B cell (primary cell): ENCODE measurements around the gene GPC5. TPM values are rescaled to one million over a fixed set of nuclear protein-coding genes. Genes with fewer than 3 reads are reported as not detected.
A peak's percentile ranks its signal among the peaks of the same experiment; 100 is the strongest.

Source experiments
- ATAC-seq: fragments of 200-7000 bp; cut with Tn5 transposase; one replicate; pipeline ENCODE4 v1.10.0; 2021; ENCODE audit warnings: low read depth, mild to moderate bottlenecking, moderate number of reproducible peaks, moderate library complexity
- CTCF ChIA-PET: fragments of 350-600 bp; sonication (Branson Sonifier 250); formaldehyde crosslinking; loops from one replicate; lab custom pipeline; 2021; ENCODE audit warnings: antibody characterized with exemption, inconsistent platforms; lab: Charles Lee
- POLR2A ChIA-PET: fragments of 350-600 bp; sonication (Branson Sonifier 250); formaldehyde crosslinking; loops from one replicate; lab custom pipeline; 2021; ENCODE audit warnings: antibody characterized with exemption; lab: Charles Lee
- DNase-seq: peaks from one replicate; pipeline ENCODE4 v3.0.0; 2013
- H2AFZ ChIP-seq: 2 replicates; pipeline ENCODE4 v1.6.1; 2012; ENCODE audit warnings: mild to moderate bottlenecking, low read depth, low read length; ENCODE audit not compliant: insufficient read depth, poor library complexity, severe bottlenecking
- H3K27ac ChIP-seq, 2 donors: 1 replicate in 1 of 2; 2 replicates in 1 of 2; pipeline ENCODE4 v1.5.1; 2012 to 2013; ENCODE audit warnings: low read length in 2 of 2, mild to moderate bottlenecking in 2 of 2, moderate library complexity in 1 of 2
- H3K27me3 ChIP-seq, 4 experiments: fragments of 200-600 bp in 1 of 4; sonication (generic) in 1 of 4; replicated peaks in 1 of 4; 1 replicate in 2 of 4; 2 replicates in 2 of 4; pipeline versions ENCODE4 v1.6.1 to v1.7.0; 2013 to 2016; ENCODE audit warnings: low read length in 3 of 4, mild to moderate bottlenecking in 2 of 4, mixed read lengths in 1 of 4, moderate library complexity in 1 of 4; ENCODE audit not compliant: insufficient read depth in 4 of 4, control insufficient read depth in 3 of 4; ENCODE audit errors: control extremely low read depth in 1 of 4
- H3K36me3 ChIP-seq, 2 experiments: replicated peaks in 1 of 2; 1 replicate in 1 of 2; 2 replicates in 1 of 2; pipeline versions ENCODE4 v1.6.1 to v1.7.1; 2013; ENCODE audit warnings: low read length in 1 of 2; ENCODE audit not compliant: insufficient read depth in 2 of 2, control insufficient read depth in 1 of 2; ENCODE audit errors: control extremely low read depth in 1 of 2, extremely low read depth in 1 of 2
- H3K4me1 ChIP-seq, 2 donors: fragments of 200-600 bp in 1 of 2; sonication (generic) in 1 of 2; 1 replicate in 1 of 2; 2 replicates in 1 of 2; pipeline versions ENCODE4 v1.5.1 to v1.6.1; 2013 to 2017; ENCODE audit warnings: low read length in 2 of 2; ENCODE audit not compliant: control insufficient read depth in 2 of 2, insufficient read depth in 2 of 2
- H3K4me2 ChIP-seq: replicated peaks from 2 replicates; pipeline ENCODE3; 2012; ENCODE audit warnings: mild to moderate bottlenecking, low read depth, low read length; ENCODE audit not compliant: poor library complexity, severe bottlenecking
- H3K4me3 ChIP-seq, 5 experiments: fragments of 200-600 bp in 1 of 5; sonication (generic) in 1 of 5; 1 replicate in 3 of 5; 2 replicates in 2 of 5; pipeline versions ENCODE4 v1.5.1 to v1.7.0; 2011 to 2016; ENCODE audit warnings: low read length in 4 of 5, mild to moderate bottlenecking in 4 of 5, low read depth in 2 of 5, control low read depth in 1 of 5, moderate library complexity in 1 of 5; ENCODE audit not compliant: insufficient read depth in 1 of 5; ENCODE audit errors: control extremely low read depth in 1 of 5, extremely low read depth in 1 of 5
- H3K79me2 ChIP-seq: fragments of 200-600 bp; sonication (generic); one replicate; pipeline ENCODE4 v1.6.0; 2016; ENCODE audit warnings: low read length; ENCODE audit not compliant: control insufficient read depth, insufficient read depth
- H3K9ac ChIP-seq: fragments of 200-600 bp; sonication (generic); 2 replicates; pipeline ENCODE4 v1.6.1; 2017; ENCODE audit warnings: mild to moderate bottlenecking, low read length, moderate library complexity
- H3K9me3 ChIP-seq, 3 donors: one replicate each; pipeline versions ENCODE4 v1.6.1 to v1.7.1; 2013; ENCODE audit warnings: low read length in 2 of 3; ENCODE audit not compliant: control insufficient read depth in 2 of 3, insufficient read depth in 1 of 3; ENCODE audit errors: control extremely low read depth in 1 of 3
- H4K20me1 ChIP-seq: 2 replicates; pipeline ENCODE4 v1.6.0; 2012; ENCODE audit warnings: mild to moderate bottlenecking, low read length; ENCODE audit not compliant: insufficient read depth, control insufficient read depth, poor library complexity, severe bottlenecking
- H3K27ac Mint-ChIP-seq: one replicate; pipeline ENCODE4 v1.8.0; 2021; ENCODE audit warnings: mixed read lengths
- H3K27me3 Mint-ChIP-seq: one replicate; pipeline ENCODE4 v1.8.0; 2021; ENCODE audit warnings: mixed read lengths
- H3K4me1 Mint-ChIP-seq: one replicate; pipeline ENCODE4 v1.8.0; 2021; ENCODE audit warnings: mixed read lengths
- H3K4me3 Mint-ChIP-seq: one replicate; pipeline ENCODE4 v1.8.0; 2021; ENCODE audit warnings: mixed read lengths
- H3K9me3 Mint-ChIP-seq: one replicate; pipeline ENCODE4 v1.8.0; 2022; ENCODE audit warnings: mixed read lengths; ENCODE audit not compliant: insufficient read depth
- EZH2 ChIP-seq: IDR thresholded peaks from 2 replicates; pipeline ENCODE4 v1.6.1; 2012; ENCODE audit warnings: borderline replicate concordance, low read depth, mild to moderate bottlenecking, moderate library complexity, low read length; ENCODE audit not compliant: insufficient read depth, poor library complexity, severe bottlenecking
- WGBS: methylation state at CpG from one replicate; pipeline ENCODE4 v1.1.5; 2013; ENCODE audit warnings: missing lambda C conversion rate; ENCODE audit not compliant: insufficient coverage; 5-methylcytosine and 5-hydroxymethylcytosine counted together
- intact Hi-C: fragments of 100-400 bp; cut with micrococcal nuclease; formaldehyde crosslinking; loops from one replicate; pipeline ENCODE4 v1.10.0; 2022
- polyA plus RNA-seq: library from polyadenylated mRNA; depleted of rRNA; stranded (reverse); fragments of >200 nt; gene quantifications from 2 replicates; pipeline ENCODE4 v1.2.3, GENCODE V29; 2012
- total RNA-seq, 2 donors: library from RNA; stranded (reverse); fragments of 120-200 nt in 1 of 2; gene quantifications; 1 replicate in 1 of 2; 2 replicates in 1 of 2; pipeline versions ENCODE4 v1.2.3 to v1.2.4, GENCODE V29; 2013 to 2022
- TF ChIP-seq, protein P1 (sequence below): fragments of 200-600 bp; IDR thresholded peaks from one replicate; pipeline ENCODE4 v1.8.0; 2022; ENCODE audit warnings: antibody characterized with exemption, mild to moderate bottlenecking

Gene GPC5
- total and polyA plus RNA-seq, 2 donors (not counting 1 experiment from before 2014, with no cell fraction given) = 0.15 to 0.30 TPM

GRCh38 chr13:91348906-91349435 lies 49.5 kb upstream of the GPC5 start:
- peak overlapping the region; percentile 95 for H3K4me3 Mint-ChIP-seq
- under 1% methylated on average over 45 of the region's 46 CpGs for WGBS
- no peaks in the 10 kb centered on the region for H3K27me3 ChIP-seq
- ATAC-seq (peak; percentile 63), DNase-seq (peak; percentile 95)
- H3K9ac ChIP-seq = peak overlapping the region; percentile 72
- H3K4me1 ChIP-seq = peaks cover 20 to 21% of the 10 kb centered on the region in 2 donors
- peak overlapping the region; percentile 45 to 77 (median 66) for H3K4me3 ChIP-seq
- POLR2A ChIA-PET = no interaction called here
- peak overlapping the region; percentile 90 for H3K4me2 ChIP-seq
- no peaks in the 10 kb centered on the region for H3K9me3 ChIP-seq
- H3K9me3 Mint-ChIP-seq = no peaks in the 10 kb centered on the region
- peaks cover 2 to 33% of the 10 kb centered on the region in 2 experiments for H3K36me3 ChIP-seq
- intact Hi-C loops = loop anchor here (1.0 kb wide), 1 partner anchor 36 kb away; no protein-coding TSS in a partner anchor
- TF ChIP-seq EZH2 = no peak
- TF ChIP-seq, protein P1, sequence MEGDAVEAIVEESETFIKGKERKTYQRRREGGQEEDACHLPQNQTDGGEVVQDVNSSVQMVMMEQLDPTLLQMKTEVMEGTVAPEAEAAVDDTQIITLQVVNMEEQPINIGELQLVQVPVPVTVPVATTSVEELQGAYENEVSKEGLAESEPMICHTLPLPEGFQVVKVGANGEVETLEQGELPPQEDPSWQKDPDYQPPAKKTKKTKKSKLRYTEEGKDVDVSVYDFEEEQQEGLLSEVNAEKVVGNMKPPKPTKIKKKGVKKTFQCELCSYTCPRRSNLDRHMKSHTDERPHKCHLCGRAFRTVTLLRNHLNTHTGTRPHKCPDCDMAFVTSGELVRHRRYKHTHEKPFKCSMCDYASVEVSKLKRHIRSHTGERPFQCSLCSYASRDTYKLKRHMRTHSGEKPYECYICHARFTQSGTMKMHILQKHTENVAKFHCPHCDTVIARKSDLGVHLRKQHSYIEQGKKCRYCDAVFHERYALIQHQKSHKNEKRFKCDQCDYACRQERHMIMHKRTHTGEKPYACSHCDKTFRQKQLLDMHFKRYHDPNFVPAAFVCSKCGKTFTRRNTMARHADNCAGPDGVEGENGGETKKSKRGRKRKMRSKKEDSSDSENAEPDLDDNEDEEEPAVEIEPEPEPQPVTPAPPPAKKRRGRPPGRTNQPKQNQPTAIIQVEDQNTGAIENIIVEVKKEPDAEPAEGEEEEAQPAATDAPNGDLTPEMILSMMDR = peak; percentile 86
- H2AFZ ChIP-seq = peak overlapping the region; percentile 65
- H3K27ac Mint-ChIP-seq = peak overlapping the region; percentile 91
- H3K4me1 Mint-ChIP-seq = peaks cover 37% of the 10 kb centered on the region
- peak overlapping the region in 1 of 2 donors; percentile 81 for H3K27ac ChIP-seq
- H3K79me2 ChIP-seq = peaks cover 37% of the 10 kb centered on the region
- CTCF ChIA-PET = interaction anchor here (0.6 to 1.2 kb wide), 4 partner anchors 9 to 37 kb away, joined by 3 to 4 read pairs (median 4); no protein-coding TSS in a partner anchor
- H4K20me1 ChIP-seq = peaks cover 37% of the 10 kb centered on the region
- H3K27me3 Mint-ChIP-seq = no peaks in the 10 kb centered on the region
